GM19238 (cell line): ENCODE measurements around the gene DNLZ.
"Not testable (repeated sequence)": the region's sequence is repeated elsewhere in the genome, so short reads cannot be mapped to it uniquely, and the experiment has no call there.

ENCODE experiments used
- DNase-seq: peaks from one replicate; pipeline ENCODE4 v3.0.0; 2011; ENCODE audit warnings: low spot score; ENCODE audit not compliant: insufficient read length

DNLZ gene

GRCh38 chr9:136331556-136332481 is 31.7 kb downstream of the DNLZ start:
- no peak for DNase-seq

GRCh38 chr9:136331030-136331429 is 32.5 kb downstream of the DNLZ start:
- DNase-seq, result no peak

GRCh38 chr9:136330406-136330990 is 33.0 kb downstream of the DNLZ start:
- no peak for DNase-seq

- no peak for DNase-seq
These were observed 33.7 kb downstream of the DNLZ start for GRCh38 chr9:136329636-136330405.

- DNase-seq, result no peak
These were observed 34.3 kb downstream of the DNLZ start for GRCh38 chr9:136329211-136329627.

- no peak for DNase-seq
These were observed 34.9 kb downstream of the DNLZ start for GRCh38 chr9:136328622-136329041.

- no peak for DNase-seq
These were observed 35.4 kb downstream of the DNLZ start for GRCh38 chr9:136328011-136328621.

- no peak for DNase-seq
These were observed 36.1 kb downstream of the DNLZ start, which contains the start of gene GPSM1 for GRCh38 chr9:136327304-136327974. Gene GPSM1, plus strand, starts transcription at chr9:136327539. Its CDS starts 157 bp downstream, at chr9:136327696.

GRCh38 chr9:136326761-136327303 is 36.7 kb downstream of the DNLZ start:
- no peak for DNase-seq

- no peak for DNase-seq
These were observed 37.3 kb downstream of the DNLZ start for GRCh38 chr9:136326061-136326760.

GRCh38 chr9:136325358-136325757 is 38.2 kb downstream of the DNLZ start:
- no peak for DNase-seq

- DNase-seq, result no peak
These were observed 38.8 kb downstream of the DNLZ start for GRCh38 chr9:136324501-136325300.

GRCh38 chr9:136323371-136323789 is 40.2 kb downstream of the DNLZ start:
- DNase-seq, result no peak

GRCh38 chr9:136322756-136323330 is 40.7 kb downstream of the DNLZ start:
- no peak for DNase-seq

- DNase-seq, result no peak
These were observed 42.0 kb downstream of the DNLZ start for GRCh38 chr9:136321561-136321960.

GRCh38 chr9:136320972-136321371 is 42.6 kb downstream of the DNLZ start:
- not testable (repeated sequence) for DNase-seq

GRCh38 chr9:136319955-136320354 is 43.6 kb downstream of the DNLZ start:
- not testable (repeated sequence) for DNase-seq

- DNase-seq, result not testable (repeated sequence)
These were observed 44.3 kb downstream of the DNLZ start for GRCh38 chr9:136319244-136319643.
